ENCODE results near the gene TEKT3. TPM values are rescaled to one million over a fixed set of nuclear protein-coding genes. Genes with fewer than 3 reads are reported as not detected.
A peak's percentile ranks its signal among the peaks of the same experiment; 100 is the strongest.

The TEKT3 gene
- 1.8 TPM for polyA plus RNA-seq (ENCODE audit: insufficient read length)

DNA sequence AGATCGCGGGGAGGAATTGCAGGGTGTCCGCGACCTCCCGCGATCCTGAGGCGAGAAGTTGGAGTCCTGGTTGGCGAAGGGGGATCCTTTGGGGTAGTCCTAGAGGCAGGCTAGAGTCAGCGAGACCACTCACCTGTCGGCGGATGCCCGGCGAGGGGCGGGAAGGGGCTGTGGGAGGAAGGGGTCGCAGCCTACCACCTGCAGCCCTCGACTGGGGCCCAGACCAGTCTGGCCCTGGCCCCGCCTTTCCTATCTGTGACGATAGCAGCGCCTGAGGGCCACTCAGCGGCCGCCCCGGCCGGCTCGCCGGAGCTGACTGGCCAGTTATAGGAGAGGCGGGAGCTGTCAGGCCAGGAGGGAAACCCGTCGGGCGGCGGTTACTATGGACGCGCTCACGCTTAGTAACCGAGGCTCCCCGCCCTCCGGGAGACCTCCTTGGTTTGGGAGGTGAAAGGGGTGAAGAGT is at the start of gene TEKT3:
TSS of gene TEKT3 (minus strand) at position 213 of the 465 bp plus-strand sequence. CDS start 10,012 bp downstream, outside the sequence.
- DNase-seq: peak; percentile 83

DNA sequence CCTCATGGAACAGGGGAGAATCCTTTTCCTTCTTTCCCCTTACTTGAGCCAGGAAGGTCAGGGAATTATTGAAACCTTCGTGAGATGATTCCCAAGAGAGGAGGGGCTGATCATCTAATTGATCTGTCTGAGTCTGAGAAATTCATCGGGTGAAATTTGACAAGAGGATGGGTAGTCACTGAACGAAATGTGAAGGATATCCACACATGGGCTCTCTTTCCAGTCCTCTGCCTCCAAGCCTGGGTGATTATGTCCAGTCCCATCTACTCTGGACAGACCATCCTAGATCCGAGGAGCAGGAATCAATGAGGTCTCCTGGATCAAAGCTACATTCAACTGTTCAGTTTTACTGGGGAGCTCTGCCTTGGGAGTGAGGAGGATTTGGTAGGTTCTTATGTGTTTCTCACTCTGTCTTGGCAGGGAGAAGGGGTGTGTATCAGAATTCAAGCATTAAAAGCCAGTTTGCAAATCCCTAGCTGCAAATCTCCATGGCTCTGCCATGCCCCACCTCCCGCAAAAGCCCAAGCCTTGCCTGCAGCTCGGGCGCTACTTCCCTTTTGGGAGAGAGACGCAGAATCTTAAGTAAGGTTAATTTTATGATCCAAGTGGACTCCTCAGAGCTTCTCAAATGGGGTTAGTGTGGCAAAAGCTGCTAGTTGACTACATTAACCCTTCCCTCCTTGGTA is 47.1 kb upstream of the TEKT3 start:
- no peak for DNase-seq

DNA sequence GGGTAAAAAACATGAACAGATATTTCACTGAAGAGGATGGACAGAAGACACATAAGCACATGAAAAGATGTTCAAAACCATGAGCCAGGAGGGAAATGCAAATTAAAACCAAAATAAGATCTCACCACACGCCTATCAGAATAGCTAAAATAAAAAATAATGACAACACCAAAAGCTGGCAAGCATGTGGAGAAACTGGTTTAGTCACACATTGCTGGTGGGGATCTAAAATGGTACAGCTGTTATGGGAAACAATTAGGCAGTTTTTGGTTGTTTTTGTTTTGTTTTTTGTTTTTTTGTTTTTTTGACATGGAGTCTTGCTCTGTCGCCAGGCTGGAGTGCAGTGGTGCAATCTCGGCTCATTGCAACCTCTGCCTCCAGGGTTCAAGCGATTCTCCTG is 44.7 kb upstream of the TEKT3 start:
- no peak for DNase-seq

DNA sequence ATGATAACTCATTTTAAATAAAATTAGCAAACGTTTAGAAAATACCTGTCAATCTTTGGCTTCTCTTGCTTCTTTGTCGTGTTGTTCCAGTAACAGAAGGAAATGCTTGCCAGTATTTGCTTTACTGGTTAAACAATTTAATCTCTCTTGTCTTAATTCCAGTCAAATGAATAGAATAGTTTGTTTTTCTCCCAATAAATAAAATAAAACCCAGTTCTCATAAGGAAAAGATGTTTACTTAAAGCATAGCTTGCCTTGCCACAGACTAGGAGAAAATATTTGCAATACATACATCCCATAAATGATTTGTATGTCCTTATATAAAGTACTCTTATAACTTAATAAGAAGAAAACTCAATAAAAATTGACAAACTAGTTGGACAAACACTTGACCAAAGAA is 43.9 kb upstream of the TEKT3 start:
- no peak for DNase-seq

DNA sequence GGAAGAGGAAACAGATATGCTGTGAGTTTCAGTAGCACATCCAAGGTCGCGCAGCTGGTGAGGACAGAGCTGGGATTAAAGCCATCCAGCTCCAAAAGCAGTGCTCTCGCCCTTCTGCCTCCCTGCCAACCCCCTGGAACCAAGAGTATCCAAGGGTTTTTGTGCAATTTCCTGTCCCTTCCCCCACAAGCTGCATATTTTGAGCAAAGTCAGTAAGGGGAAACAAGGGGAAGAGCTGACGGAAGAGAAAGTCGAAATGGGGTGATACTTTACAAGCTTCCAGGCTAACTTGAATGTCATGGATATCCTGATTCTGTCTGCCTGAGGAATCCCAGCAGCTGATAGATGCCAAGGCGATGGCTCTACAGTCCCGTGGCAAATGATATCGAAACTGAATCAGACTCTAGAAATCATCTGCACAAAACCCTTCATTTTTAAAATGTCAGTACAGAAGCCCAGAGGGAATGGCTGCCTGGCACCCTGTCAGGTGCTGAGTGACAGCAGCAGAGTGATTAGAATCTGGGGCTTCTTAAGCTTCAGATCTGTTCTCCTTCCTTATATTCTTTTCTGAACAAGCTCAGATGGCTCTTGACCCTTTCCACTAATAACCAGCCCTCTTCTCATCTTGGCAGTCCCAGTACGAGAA is 42.9 kb upstream of the TEKT3 start:
- DNase-seq: peak; percentile 30

DNA sequence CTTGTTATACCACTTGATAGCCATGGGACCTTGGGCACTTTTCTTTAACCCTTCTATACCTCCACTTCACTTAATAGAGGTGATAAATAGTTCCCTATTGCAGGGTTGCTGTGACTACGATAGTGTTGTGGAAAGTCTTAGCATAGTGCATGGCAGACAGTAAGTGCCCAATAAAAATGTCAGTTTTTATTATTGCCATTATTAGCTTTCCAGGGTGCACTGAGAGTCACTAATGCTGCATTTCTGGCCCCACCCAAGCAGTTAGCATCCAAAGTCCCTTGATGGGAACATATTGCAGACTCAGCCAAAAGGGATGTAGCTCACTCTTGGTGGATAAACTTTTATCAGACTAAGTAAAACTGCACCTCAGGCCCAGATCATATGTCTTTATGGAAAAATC is 41.5 kb upstream of the TEKT3 start:
- no peak for DNase-seq

DNA sequence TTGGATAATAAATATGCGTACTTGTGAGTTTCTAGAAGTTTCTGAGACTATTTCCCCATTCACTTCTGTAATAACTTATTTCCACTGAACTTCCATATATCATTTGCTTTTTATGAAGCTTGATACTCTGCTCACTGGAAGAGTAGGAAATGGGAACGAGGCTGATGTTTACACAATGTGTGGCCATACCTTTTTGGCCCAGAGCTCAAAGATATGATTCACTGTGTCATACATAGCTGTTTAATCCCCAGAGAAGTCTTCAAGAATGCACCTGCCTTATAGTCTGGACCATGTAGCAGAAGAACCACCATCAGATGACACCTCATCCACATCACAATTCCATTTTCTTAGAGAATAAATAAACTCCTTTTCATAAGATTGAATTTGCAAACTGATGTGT is 40.3 kb upstream of the TEKT3 start:
- DNase-seq: no peak

DNA sequence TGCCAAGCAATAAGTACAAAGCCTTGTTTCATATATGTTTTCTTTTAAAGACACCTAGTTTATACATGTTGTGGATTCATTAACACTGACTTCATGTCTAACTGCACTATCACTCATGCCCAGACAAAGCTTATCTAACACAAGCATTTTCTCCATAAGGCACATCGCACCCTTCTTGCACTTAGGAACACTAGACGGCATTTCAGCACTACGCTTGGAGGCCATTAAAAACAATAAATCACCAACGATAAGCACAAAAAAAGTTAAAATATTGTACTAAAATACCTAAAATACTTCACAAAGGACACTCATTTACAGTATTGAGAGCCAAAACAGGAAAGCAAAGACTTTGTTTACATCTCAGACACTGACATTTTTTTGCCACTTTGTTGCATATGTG is 39.0 kb upstream of the TEKT3 start:
- no peak for DNase-seq

DNA sequence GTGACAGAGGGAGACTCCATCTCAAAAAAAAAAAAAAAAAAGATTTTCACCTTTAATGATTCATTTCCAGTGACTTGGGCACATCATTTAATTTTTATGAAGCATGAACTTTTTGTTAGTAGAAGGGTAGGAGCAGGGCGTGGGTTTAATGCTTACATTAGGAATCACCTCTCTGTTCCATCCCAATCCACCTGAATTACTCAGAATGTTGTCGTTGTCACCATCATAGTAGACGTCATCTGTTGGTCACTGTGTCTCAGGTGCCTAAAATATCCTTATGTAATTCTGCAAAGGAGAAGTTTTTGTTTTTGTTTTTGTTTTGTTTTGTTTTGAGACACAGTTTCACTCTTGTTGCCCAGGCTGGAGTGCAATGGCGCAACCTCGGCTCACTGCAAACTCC is 38.3 kb upstream of the TEKT3 start:
- DNase-seq: no peak

DNA sequence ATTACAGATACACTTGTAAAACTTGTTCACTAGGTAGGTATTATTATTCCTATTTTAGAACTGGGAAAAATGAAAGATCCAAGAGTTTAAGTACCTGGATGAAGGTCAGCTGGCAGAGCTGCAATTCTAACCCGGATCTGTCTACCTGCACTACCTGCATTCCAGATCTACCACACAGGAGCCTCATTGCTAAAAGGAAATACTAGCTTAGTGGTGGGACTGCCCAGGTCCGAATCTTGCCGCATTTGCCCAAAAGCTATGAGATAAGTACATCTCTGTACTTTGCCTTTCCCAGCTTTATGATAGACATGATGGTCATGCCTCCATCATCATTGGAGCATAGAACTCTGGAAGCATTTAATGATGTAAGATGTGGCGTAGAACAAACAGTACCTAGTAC is 36.8 kb upstream of the TEKT3 start:
- no peak for DNase-seq

DNA sequence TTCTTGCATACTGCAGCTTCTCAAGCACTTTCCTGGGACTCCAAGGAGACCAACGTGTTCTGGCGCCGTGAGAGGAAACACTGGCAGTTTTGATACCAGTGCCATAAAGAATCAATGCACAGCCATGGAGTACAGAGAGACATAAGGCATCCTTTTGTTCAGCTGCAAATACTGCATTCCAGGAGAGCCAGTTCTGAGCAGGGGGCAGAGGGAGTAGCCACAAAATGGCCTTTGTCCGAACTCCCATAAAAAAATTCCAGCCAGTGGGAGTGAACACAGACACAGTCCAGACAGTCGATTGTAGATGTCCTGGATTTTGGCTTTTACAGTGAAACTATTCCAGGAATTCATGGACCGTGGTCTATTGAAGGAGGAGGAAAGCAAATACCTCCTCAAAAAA is 36.2 kb upstream of the TEKT3 start:
- DNase-seq: no peak

DNA sequence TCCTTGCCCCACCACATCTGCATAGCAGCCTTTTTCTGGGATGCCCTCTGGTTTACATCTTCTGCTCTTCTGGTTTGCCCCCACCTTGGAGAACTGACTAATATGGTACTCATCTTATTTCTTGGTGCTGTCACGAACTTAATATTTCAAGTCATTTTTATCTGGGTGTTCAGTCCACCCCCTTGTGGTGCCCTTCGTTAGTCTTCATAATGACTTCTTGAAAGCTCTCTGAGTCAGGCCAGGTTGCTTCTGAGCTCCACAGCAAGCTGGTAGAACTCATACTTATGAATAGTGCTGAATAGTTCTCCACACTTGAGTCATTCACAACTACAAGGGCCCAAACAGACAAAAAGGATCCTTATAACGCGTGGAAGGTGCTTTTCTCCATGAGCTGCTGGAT is 35.8 kb upstream of the TEKT3 start:
- no peak for DNase-seq

DNA sequence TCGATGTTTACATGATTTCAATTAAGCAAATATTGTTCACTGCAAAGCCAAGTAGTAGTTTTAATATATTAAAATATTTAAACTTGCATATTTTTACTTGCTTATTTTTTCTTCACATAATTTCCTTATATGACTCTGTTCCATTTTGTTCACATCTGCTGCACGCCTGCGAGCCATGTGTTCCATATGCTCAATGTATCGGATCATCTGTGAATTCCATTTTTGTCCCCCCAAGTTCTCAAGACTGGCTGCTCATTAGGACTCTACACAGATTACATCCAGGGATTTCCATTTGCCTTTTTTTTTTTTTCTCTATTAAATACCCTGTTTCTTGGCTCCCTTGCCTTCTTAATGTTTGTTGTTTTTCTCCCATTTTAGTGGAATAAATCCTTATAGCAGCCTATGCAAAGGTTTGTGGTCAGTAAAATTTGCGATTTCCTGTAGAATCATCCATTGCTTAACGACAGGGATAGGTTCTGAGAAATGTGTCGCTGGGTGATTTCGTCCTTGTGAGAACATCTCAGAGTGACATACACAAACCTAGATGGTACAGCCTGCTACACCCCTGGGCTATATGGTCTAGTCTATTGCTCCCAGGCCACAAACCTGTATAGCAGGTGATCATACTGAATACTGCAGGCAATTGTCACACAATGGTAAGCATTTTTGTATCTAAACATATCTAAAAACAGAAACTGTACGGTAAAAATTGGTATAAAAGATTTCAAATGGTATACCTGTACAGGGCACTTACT is 30.2 kb upstream of the TEKT3 start:
- DNase-seq: no peak

DNA sequence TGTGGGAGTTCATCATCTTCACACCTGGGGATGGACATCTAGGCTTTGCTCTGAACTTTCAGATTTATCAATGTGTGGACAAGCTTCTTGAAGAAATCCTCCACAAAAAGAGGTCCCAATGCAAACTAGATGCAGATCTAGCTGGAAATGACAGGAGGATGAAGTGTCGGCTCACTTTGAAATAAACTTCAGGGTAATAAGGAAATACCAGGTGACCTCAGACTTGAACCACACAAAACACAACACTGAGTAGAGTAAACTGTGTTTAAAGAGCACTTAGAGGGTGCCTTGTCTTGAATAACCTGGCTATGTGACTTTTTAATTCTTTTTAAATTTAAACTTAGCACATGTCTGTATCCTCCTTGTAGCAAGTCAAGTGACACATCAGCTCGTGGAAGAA is 27.2 kb upstream of the TEKT3 start:
- DNase-seq: no peak

DNA sequence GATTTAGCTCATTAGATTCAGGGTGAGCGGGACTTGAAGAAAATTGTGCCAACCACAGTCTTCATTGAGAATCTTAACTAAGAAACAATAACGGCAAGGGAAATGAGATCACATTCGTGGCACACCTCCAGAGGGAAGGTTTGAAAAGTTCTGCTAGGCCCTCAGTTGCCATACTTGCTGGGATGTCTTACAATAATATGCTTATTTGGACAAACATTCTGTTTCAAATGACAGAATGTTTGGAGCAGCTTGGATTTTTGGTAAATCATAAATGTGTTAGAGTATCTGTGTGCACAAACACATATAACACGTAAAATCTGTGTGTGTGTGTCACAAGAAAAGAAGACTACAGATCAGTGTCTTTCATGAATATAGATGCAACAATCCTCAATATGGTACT is 24.6 kb upstream of the TEKT3 start:
- no peak for DNase-seq

DNA sequence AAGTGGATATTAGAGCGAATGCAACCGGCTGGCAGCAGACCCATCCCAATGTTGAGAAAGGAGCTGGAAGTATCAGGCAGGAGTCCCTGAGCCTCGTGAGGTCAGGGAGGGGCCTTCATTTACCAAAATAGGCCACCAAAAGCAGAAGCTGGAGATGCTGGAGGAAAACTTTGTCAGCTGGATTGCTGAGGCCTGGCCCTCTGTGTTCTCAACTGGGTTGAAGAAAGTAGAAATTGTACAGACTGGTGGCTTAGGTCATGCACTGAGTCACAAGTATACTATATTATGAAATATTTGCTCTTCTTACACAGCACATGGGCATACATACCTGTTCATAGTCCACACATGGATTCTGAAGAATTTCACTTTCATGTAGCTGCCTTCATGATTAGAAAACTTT is 23.2 kb upstream of the TEKT3 start:
- DNase-seq: no peak

DNA sequence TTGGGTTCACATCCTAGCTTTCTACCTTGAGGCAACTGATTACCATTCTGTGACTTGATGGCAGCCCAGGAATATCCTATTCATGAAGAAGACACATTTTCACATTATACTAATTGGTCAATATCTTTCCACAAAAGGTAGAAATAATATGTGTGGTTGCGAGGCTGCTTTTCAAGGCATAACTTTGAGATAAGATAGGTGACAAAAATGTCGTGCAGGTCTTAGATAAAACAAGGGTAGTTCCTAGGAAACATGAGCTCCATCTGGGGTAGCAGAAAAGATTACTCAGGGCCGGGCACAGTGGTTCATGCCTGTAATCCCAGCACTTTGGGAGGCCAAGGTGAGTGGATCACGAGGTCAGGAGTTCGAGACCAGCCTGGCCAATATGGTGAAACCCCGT is 22.3 kb upstream of the TEKT3 start:
- no peak for DNase-seq

DNA sequence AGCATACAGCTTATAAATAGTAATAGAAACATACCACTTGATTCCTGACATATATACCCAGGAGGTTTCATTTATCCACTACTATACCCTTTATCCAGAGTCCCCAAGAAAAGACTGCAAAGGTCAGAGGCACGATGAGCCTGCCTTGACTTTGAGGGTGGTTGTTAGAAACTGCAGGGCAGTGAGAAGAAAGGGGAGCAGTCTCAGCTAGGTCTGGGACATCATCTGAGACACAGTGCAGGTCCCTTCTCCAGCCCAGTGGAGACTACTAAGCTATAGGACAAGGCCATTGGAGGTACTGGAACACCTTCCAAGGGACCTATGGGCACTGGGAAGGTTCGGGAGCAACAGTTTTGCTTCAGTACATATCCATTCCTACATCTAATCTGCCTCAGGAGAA is 20.2 kb upstream of the TEKT3 start:
- no peak for DNase-seq

DNA sequence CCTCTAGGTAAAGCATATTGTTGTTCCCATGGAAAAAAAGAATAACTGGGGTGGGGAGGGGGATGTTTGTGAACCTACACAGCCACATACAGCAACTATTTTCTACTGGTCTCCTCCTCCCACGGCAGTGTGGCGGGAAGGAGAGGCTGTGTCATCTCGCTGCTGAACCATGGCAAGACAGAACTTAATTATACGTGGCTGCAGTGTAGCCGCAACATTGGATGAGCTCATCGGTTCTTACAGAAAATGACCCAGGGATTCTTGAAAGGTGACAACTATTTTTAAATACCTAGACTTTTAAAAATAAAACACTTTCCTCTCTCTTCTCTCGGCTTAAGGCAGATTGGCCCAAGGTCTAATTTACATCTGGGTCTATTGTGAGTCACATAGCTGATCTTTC is 19.8 kb upstream of the TEKT3 start:
- DNase-seq: no peak

DNA sequence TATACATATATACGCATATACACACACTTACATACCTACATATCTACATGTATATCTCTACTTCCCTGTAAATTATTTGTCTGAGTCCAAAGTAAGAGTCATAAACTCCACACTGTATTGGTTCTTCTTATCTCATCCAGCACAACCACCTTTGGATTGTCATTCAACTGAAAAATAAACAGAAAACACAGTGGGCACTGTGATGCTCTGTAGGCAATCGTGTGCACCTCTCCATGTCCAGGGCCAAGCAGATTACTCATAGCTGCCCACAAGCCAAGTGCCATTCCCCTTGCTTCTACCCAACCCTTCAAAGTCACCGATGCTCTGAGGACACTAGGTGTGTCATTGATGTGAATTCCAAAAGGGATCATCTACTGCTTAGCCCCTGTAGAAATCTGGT is 12.9 kb upstream of the TEKT3 start:
- DNase-seq: no peak

DNA sequence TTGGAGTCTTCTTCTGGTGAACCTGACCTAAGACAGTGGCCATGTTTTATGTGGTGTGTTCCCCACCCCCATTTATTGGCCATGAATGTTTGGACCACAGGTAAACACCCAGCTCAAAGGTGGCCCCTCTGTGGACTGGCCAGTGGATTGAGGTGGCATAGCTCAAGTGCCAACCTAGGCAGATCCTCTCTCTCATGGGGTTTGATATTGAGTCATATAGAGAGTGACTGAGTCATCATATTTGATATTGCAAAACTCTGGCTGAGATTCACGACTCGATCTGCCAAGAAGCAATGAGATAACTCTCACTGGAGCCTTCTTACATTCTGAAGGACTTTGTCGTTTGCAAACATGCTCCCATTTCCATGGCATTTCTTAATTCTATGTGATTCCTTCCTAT is 10.5 kb upstream of the TEKT3 start:
- DNase-seq: peak; percentile 22

DNA sequence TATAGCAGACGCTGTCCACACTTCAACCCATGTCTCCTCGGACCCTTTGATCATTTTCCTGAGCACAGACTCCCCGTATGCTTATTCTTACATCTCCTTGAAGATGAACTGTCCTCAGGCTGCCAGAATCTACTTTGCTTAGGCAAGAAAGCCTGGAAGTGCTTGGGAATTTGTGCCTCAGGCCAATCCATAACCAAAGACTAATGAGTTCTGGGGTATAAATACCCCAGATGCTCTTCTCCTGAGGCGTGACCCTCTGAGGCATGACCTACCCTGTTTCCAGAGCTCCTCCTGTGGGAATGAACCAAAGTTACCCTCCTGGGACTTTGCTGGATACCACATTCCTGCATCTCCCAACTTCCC is 10.1 kb upstream of the TEKT3 start:
- DNase-seq: no peak

DNA sequence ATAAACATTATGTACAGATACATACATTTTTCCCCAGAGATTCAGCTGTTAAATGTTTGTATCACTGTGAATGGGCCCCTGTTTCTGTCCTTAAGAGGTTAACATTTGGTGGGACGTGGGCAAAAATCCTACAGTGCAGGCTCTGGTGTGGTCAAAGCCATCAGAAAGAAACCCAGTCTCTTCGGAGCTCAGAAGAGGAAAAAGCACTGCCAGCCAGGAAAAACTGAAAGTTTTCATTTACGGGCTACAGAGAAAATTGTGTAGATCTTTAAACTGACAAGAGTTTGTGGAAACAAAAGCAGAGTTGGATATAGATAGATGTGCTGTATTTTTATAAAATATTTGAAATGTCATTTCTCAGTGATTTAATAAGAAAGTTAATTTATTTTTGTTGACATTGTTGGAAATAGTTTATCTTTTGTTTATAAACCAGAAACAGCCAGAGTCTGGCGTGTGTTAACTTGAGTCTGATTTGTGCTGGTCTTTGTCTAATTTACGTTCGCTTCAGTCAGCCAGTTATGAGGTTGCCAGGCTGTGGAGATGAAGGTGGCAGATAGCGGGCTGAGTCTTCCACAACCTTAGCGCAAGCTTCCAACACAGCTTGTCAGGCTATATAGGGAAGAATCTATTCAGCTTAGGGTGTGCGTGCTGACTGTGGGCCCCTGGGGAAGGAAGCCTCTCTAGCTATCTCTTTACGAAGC is 9.5 kb upstream of the TEKT3 start:
- no peak for DNase-seq

Data from hindlimb muscle (tissue), 1 donor.